ENCODE measurements around the gene A4GNT.

Gene A4GNT

DNA sequence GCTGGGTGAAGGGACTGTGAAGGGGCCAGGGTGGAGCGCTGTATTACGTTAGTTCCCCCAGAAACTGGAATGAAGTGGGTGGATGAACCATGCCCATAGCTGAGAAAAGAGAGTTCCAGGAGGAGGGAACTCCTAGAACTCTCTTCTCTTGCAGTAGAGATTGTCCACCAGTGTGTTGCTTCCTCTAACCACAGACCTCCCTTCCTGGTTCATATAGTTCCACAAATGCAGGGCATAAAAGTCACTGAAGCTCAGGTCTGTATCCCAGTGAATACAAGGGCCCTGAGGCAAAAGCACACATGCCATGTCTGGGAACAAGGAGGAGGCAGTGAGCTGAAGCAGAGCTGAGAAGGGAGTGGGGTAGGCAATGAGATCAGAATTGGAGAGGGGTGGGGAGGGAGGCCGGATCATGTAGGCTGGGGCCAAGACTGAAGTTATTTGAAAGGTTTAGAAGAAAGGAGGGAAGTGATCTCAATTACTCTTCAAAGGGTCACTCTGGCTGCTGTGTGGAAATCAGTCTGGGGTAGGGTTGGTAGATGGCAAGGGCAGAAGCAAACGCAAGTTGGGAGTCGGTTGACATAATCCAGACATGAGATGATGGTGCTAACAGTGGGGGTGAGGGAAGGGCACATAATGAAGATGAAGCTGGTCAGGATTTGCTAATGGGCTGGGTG lies 6.5 kb downstream of the A4GNT start:
- Histone ChIP-seq H3K27ac (no peak overlapping the region), H3K4me3 (IDR thresholded peaks at IDR 0.05; ENCODE audit: insufficient read depth, low read depth, low read length) (no peak overlapping the region), H3K4me2 (no peak overlapping the region), H4K20me1 (ENCODE audit: insufficient read depth) (no peaks in the 10 kb centered on the region), H3K27me3 (ENCODE audit: insufficient read depth, low read depth) (no peaks in the 10 kb centered on the region), H3K9ac (no peak overlapping the region), H3K36me3 (ENCODE audit: insufficient read depth) (no peaks in the 10 kb centered on the region), H3K4me1 (ENCODE audit: low read depth, poor library complexity, severe bottlenecking) (no peaks in the 10 kb centered on the region), H3K79me2 (ENCODE audit: insufficient read depth, low read depth) (no peaks in the 10 kb centered on the region), H2AFZ (ENCODE audit: low read depth) (no peak overlapping the region)
- TF ChIP-seq, protein P1, sequence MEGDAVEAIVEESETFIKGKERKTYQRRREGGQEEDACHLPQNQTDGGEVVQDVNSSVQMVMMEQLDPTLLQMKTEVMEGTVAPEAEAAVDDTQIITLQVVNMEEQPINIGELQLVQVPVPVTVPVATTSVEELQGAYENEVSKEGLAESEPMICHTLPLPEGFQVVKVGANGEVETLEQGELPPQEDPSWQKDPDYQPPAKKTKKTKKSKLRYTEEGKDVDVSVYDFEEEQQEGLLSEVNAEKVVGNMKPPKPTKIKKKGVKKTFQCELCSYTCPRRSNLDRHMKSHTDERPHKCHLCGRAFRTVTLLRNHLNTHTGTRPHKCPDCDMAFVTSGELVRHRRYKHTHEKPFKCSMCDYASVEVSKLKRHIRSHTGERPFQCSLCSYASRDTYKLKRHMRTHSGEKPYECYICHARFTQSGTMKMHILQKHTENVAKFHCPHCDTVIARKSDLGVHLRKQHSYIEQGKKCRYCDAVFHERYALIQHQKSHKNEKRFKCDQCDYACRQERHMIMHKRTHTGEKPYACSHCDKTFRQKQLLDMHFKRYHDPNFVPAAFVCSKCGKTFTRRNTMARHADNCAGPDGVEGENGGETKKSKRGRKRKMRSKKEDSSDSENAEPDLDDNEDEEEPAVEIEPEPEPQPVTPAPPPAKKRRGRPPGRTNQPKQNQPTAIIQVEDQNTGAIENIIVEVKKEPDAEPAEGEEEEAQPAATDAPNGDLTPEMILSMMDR (conservative IDR thresholded peaks at IDR 0.05; ENCODE audit: low read depth, low read length), result no peak

GRCh38 chr3:138124706-138125355 lies 7.4 kb downstream of the A4GNT start:
- Histone ChIP-seq H3K36me3 (ENCODE audit: insufficient read depth) (no peaks in the 10 kb centered on the region), H2AFZ (ENCODE audit: low read depth) (no peak overlapping the region), H3K27me3 (ENCODE audit: insufficient read depth, low read depth) (no peaks in the 10 kb centered on the region), H3K4me2 (no peak overlapping the region), H3K4me1 (ENCODE audit: low read depth, poor library complexity, severe bottlenecking) (no peaks in the 10 kb centered on the region), H3K9ac (no peak overlapping the region), H3K27ac (no peak overlapping the region), H3K4me3 (IDR thresholded peaks at IDR 0.05; ENCODE audit: insufficient read depth, low read depth, low read length) (no peak overlapping the region), H3K79me2 (ENCODE audit: insufficient read depth, low read depth) (no peaks in the 10 kb centered on the region), H4K20me1 (ENCODE audit: insufficient read depth) (no peaks in the 10 kb centered on the region)
- TF ChIP-seq, protein P1 (conservative IDR thresholded peaks at IDR 0.05; ENCODE audit: low read depth, low read length), result no peak

- Histone ChIP-seq H3K79me2 (ENCODE audit: insufficient read depth, low read depth) (no peaks in the 10 kb centered on the region), H2AFZ (ENCODE audit: low read depth) (no peak overlapping the region), H3K36me3 (ENCODE audit: insufficient read depth) (no peaks in the 10 kb centered on the region), H3K9ac (no peak overlapping the region), H3K27ac (no peak overlapping the region), H3K4me2 (no peak overlapping the region), H4K20me1 (ENCODE audit: insufficient read depth) (no peaks in the 10 kb centered on the region), H3K4me3 (IDR thresholded peaks at IDR 0.05; ENCODE audit: insufficient read depth, low read depth, low read length) (no peak overlapping the region), H3K4me1 (ENCODE audit: low read depth, poor library complexity, severe bottlenecking) (no peaks in the 10 kb centered on the region), H3K27me3 (ENCODE audit: insufficient read depth, low read depth) (no peaks in the 10 kb centered on the region)
- TF ChIP-seq, protein P1 (conservative IDR thresholded peaks at IDR 0.05; ENCODE audit: low read depth, low read length), result no peak
Measured at GRCh38 chr3:138124188-138124587, 8.0 kb downstream of the A4GNT start.

DNA sequence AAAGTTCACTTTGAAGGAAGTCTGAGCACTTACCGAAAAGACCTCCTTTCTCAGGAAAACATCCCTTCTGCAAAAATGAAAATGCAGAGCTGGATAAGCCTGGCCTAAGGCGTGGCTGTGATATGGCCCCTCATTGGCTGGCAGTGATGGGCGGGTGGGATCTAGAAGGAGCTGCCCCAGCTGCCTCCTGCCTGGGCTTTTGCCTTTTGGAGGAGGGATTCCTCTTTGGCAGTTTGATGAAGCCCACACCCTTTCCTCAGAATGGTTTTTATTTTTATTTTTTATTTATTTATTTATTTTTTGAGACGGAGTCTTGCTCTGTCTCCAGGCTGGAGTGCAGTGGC lies 12.8 kb downstream of the A4GNT start:
- TF ChIP-seq, protein P1 (conservative IDR thresholded peaks at IDR 0.05; ENCODE audit: low read depth, low read length), result no peak
- H3K27me3 ChIP-seq (ENCODE audit: insufficient read depth, low read depth), result no peaks in the 10 kb centered on the region
- peaks cover 3% of the 10 kb centered on the region for H3K4me1 ChIP-seq (ENCODE audit: low read depth, poor library complexity, severe bottlenecking)
- H3K4me3 ChIP-seq (IDR thresholded peaks at IDR 0.05; ENCODE audit: insufficient read depth, low read depth, low read length), result no peak overlapping the region
- H2AFZ ChIP-seq (ENCODE audit: low read depth), result no peak overlapping the region; the same call in 1 of the 2 replicates
- H3K9ac ChIP-seq, result no peak overlapping the region
- H3K79me2 ChIP-seq (ENCODE audit: insufficient read depth, low read depth), result no peaks in the 10 kb centered on the region
- no peak overlapping the region for H3K4me2 ChIP-seq
- no peak overlapping the region for H3K27ac ChIP-seq
- H3K36me3 ChIP-seq (ENCODE audit: insufficient read depth), result no peaks in the 10 kb centered on the region
- H4K20me1 ChIP-seq (ENCODE audit: insufficient read depth), result no peaks in the 10 kb centered on the region
